ENCODE measurements around the gene CLSTN2. TPM values are rescaled to one million over a fixed set of nuclear protein-coding genes. Genes with fewer than 3 reads are reported as not detected.

The CLSTN2 gene
- total and polyA plus RNA-seq, 8 donors: 0.31 to 1.1 (median 0.61) TPM

GRCh38 chr3:140051019-140051957 is 116.3 kb downstream of the CLSTN2 start:
- Histone ChIP-seq H3K4me3 (no peak overlapping the region), H3K36me3 (no peaks in the 10 kb centered on the region), H3K4me1 (no peaks in the 10 kb centered on the region), H3K9me3 (peaks cover 0 to 2% of the 10 kb centered on the region in 2 donors), H3K27me3 (no peaks in the 10 kb centered on the region), H3K27ac (no peak overlapping the region)
- TF ChIP-seq, protein P1, sequence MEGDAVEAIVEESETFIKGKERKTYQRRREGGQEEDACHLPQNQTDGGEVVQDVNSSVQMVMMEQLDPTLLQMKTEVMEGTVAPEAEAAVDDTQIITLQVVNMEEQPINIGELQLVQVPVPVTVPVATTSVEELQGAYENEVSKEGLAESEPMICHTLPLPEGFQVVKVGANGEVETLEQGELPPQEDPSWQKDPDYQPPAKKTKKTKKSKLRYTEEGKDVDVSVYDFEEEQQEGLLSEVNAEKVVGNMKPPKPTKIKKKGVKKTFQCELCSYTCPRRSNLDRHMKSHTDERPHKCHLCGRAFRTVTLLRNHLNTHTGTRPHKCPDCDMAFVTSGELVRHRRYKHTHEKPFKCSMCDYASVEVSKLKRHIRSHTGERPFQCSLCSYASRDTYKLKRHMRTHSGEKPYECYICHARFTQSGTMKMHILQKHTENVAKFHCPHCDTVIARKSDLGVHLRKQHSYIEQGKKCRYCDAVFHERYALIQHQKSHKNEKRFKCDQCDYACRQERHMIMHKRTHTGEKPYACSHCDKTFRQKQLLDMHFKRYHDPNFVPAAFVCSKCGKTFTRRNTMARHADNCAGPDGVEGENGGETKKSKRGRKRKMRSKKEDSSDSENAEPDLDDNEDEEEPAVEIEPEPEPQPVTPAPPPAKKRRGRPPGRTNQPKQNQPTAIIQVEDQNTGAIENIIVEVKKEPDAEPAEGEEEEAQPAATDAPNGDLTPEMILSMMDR (IDR thresholded peaks at IDR 0.05): no peak
- intact Hi-C loops (cut with DNase I): no loop called here
- DNase-seq (no peak), ATAC-seq (no peak)

DNA sequence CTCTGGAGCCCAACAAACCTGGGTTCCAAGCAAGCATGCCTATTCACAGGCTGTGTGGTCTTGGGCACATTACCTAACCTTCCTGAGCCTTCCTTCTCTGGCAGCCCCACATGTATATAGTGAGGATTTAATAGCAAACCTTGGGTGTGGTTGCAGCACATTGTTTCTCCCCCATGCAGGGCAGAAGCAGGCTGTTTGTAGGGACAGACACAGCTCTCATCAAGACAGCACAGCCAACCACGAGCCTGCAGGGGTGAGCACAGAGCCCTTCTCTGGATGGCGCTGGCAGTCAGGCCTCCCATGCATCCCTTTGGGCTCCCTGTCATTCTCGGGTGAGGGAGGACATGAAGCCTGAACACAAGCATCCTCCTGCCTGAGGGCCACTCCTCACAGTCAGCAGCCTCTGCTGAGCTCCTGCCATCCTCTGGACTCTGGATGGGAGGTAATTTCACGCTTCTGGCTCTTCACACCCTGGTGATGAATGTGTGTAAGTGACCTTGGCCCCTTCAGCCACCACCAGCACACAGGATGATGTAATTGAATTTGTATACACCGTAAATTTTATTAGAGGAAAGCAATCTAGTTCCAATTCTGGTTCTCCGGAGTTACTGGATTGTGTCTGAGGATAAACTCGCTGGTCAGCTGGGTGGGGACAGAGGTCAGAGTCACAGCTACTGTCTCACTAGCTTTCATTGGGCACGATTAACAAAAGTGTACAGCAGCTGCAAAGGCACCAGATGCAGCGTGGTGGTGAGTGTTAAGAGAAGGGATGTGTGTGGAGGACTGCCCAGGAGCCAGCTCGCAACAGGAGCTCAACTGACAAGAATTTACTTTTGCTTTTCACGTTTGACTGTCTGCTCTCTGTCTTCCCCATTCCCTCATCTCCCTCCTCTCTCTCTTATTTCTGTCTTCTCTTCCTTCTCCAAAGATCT is 118.1 kb downstream of the CLSTN2 start:
- no peaks in the 10 kb centered on the region for H3K27me3 ChIP-seq
- intact Hi-C loops (cut with DNase I): no loop called here
- peaks cover 0 to 2% of the 10 kb centered on the region in 2 donors for H3K9me3 ChIP-seq
- H3K36me3 ChIP-seq: no peaks in the 10 kb centered on the region
- DNase-seq (no peak), ATAC-seq (no peak)
- no peak overlapping the region for H3K27ac ChIP-seq
- no peaks in the 10 kb centered on the region for H3K4me1 ChIP-seq
- TF ChIP-seq, protein P1 (IDR thresholded peaks at IDR 0.05): no peak
- H3K4me3 ChIP-seq: no peak overlapping the region

DNA sequence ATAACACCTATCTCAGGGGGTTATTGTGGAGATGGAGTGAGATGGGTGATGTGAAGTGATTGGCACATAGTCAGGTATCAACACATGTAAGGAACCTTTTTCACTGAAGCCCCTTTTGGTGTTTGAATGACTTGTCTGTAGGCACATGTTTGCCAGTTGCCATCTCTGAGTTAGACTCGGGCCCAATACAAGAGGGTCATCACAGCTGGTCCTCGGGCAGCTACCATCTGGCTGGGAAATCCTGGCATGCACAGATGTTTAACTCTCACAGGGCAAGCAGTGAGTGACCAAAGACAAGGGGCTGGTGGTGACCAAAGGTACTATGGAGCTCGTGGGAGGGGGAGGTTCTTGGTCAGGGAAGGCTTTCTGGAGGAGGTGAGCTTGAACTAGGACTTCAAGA is 118.8 kb downstream of the CLSTN2 start:
- intact Hi-C loops (cut with DNase I): no loop called here
- peaks cover 0 to 2% of the 10 kb centered on the region in 2 donors for H3K9me3 ChIP-seq

GRCh38 chr3:140055092-140055791 is 120.3 kb downstream of the CLSTN2 start:
- Histone ChIP-seq H3K4me1 (no peaks in the 10 kb centered on the region), H3K27ac (no peak overlapping the region), H3K9me3 (peaks cover 0 to 2% of the 10 kb centered on the region in 2 donors), H3K36me3 (no peaks in the 10 kb centered on the region), H3K27me3 (no peaks in the 10 kb centered on the region), H3K4me3 (no peak overlapping the region)
- TF ChIP-seq, protein P1 (IDR thresholded peaks at IDR 0.05): no peak
- no peak for DNase-seq
- intact Hi-C loops (cut with DNase I): no loop called here
- ATAC-seq: no peak

More for the DNA sequence above, 118.8 kb downstream of the CLSTN2 start:
- ATAC-seq: no peak
- H3K27ac ChIP-seq: no peak overlapping the region
- no peaks in the 10 kb centered on the region for H3K36me3 ChIP-seq
- no peaks in the 10 kb centered on the region for H3K27me3 ChIP-seq
- no peaks in the 10 kb centered on the region for H3K4me1 ChIP-seq
- TF ChIP-seq, protein P1 (IDR thresholded peaks at IDR 0.05): no peak
- DNase-seq: no peak
- H3K4me3 ChIP-seq: no peak overlapping the region
